Activated T-helper 1 cell treated with anti-CD3 and anti-CD28 coated beads, Interleukin-2, amount 50 U/mL, for 16 hours (primary cell): ENCODE data around the gene DSN1.

Experiments used
- DNase-seq, 2 donors: peaks; one replicate each; pipeline ENCODE4 v3.0.0-alpha.2; 2020; ENCODE audit warnings: low read depth in 1 of 2, low spot score in 1 of 2

DSN1 gene

DNA sequence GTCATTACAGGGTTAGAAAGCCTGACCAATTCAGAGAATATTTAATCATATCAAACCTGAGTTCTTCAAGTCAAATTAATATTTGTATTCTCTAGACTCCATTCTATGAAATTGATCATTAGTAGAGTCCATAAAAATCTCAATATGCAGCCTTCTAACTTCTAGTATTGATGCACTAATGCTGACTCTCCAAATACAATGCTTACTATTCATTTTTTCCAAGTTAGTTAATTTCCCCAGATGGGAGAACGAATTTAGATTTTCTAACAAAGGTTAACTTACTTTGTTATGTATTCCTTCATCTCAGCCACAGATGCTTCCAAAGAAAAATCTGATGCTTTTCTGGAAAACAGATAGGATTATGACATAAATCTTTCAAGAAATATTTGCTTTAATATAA, 15.3 kb downstream of the DSN1 start:
- no peak for DNase-seq

DNA sequence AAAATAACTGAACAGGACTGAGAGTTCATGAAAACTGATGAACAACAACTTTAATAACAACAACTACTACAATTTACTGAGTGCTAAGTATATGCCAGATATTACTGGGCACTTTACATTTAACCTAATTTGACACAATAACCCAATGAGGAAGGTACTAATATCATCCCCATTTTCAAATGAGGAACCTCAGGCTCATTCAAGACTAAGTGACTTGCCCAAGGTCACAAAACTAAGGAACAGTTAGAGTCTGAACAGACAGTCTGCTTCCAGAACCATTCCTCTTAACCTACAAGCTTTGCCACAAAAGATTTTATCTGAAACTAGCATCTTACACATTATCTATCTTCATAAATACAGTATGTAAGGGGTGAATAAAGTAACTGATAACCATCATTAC, 17.1 kb downstream of the DSN1 start:
- DNase-seq, result no peak

DNA sequence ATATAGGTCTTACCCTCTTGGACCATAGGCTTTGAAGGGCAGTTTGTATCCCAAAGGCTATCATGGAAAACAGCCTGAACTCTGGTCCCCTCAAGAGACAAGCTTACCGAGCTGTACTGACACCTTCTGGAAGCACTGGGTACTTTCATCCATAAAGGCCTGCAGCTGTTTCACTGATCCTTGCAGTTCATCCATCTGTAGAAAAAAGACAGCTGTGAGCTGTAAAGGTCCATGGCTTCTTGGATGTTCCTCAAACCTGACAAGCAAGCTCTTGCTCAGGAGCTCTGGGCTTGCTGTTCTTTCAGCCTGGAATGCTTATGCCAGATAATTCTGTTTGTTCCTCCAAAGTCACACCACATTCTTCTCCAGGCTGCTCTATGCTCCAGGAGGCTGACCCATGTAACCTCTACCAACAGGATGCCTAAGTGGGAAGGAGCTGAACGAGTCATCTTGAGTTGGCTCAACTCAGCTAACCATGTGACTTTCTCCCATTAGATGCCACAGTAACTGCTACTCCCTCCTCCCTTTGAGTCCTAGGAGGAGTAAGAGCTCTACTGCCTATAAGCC, 18.8 kb downstream of the DSN1 start:
- peak in 1 of 2 donors; percentile 9 for DNase-seq

DNA sequence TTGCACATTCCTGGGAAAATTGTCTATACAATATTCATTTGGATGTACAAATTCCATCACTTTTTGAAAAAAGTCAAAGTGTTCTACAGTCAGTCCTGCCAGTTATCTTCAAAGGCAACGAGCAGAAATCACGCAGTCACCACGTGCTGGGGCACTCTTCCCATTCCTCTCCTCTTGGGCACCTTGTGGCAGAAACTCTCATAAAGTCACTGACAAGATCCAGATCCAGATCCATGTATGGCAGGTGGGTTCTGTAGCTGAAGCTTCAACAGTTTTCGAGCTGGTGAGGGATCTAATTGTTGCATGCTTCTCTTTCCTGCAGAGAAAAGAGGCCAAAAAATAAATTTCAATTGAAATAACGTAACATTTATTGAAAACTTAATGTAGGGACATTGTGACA, 21.0 kb downstream of the DSN1 start:
- no peak for DNase-seq

DNA sequence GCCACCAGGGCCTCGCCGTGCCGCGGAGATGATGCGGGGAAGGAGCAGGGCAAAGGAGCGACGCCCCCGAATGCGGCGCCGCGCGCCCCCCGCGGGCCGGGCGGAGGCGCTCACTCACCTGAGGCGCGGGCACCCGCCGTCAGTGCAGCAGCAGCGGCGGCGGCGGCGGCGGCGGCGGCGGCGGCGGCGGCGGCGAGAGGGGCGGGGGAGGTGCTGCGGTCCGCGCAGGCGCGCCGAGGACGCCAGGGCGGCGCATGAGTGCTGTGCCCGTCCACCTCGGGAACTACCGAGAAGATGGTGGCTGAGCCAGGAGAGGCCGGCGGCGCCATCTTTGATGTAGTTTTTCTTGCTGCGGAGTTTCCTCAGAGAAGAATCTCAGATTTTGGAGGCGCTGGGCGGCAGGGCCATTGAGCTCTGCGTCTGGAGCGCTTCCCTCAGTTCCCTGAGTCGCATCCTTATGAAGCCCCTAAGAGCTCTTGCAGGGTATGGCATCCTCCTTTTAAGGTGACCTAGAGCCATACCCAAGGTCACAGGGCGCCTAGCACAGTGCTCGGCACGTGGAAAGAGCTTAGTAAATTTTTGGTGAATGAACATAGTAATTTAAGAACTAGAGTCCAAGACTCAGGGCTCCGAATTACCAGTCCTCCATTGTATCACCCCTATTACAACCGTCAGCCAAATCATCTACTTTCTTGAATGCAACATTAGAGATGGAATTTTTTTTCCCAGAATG, 27.5 kb downstream of the DSN1 start, which contains the start of gene NDRG3:
NDRG3 (minus strand) TSS at position 164 of the 733 bp plus-strand sequence. CDS start 24,355 bp downstream, outside the sequence.
- DNase-seq, result peak; percentile 83 to 85

DNA sequence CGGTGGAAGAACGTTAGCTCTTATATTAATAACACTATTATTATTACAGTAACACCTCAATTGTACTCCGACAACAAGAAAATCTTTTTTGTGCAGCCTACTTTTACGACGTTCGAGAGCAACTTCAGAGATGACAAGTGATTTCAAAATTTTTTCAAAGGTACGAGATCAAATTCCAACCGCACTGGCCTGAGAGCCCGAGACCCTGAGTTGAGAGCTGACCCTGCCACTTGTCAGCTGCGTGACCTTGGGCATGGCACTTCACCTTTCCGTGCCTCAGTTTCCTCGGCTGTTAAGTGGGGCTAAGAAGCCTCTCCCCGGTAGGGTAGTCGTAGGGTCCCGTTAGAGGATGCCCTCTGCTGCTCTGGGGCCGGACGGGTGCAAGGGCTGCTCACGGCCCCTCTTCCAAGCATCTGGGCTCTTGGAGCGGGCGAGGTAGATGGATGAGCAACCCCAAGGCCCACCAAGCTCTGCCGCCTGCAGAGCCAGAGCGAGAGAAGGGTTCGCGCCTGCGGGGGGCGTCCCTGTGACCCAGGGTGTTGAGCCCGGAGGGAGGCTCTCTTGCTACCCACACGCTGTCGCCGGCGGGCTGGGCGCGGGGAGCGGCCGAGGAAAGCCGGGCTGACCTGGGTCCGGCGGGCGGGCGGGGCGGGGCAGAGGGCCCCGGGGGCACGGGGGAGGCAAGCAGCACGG, 28.2 kb downstream of the DSN1 start:
- no peak for DNase-seq

DNA sequence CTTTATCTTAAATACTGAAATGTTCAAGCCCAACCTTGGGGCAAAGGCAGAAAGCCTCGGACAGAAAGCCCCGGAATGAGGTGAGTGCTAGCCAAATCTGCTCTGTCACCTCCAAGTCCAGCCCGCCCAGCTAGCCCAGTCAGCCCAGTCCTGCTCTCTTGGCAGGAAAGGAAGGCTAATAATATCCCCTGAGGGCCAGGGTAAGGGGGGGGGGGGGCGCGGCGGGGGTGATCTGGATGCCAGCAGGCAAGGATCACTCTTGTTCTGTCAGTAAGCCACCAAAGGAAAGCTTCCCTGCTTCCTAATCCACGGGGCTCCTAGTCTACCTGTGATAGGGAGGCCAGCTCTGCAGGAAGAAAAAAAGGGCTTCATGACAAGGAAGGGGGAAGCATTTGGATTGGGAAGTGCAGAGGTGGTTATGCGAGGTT, 28.8 kb downstream of the DSN1 start:
- no peak for DNase-seq

DNA sequence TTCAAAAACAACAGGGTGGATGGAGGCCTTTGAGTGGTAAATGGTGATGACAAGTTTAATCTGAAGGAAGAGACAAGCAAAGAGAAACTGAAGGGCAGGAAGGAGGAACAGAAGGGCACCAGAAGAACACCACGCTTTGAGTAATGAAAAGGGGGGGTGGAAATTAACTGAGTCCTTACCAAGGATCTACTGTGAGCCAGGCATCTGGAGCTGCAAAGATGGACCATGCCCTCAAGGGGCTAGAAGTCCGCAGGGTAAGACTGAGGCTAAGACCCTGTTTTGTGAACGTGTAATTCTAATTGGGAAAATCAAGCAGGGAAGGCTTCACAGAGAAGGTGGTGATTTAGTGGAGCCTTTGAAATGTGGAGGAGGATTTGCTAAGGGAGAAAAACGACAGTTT, 29.3 kb downstream of the DSN1 start:
- no peak for DNase-seq

DNA sequence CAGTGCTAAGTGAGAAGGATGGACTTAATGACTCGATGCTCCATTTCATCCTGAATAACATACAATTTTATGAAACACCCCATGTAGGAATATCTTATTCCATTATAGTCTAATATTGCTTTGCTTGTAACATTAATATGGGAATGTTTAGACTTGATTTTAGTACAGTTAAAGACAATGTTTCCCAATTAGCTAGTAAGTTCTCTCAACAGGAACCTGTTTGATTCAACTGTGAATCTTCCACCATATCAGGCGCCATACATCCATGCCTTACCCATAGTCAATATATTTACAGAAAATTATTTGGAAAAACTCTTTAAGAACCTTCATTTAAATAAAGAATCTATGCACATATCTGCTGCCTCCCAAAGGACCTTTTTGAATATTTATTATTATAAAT, 31.0 kb downstream of the DSN1 start:
- no peak for DNase-seq

DNA sequence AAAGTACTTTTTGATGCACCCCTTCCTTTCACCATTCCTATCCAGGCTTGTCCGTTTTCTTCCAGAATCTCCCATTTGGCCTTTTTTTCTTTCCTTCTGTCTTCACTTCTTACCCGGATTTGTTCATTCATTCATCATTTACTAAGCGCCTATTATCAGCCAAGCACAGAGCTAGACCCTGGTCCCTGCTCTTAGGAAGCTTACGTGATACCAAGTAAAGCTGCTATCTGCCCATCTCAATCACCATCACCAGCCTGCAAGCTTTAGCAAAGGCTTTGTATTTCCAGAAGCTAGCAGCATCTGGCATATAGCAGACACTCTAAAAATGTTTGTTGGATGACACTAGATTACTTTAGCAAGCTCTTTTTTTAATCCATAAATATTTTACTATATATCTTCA, 32.5 kb downstream of the DSN1 start:
- DNase-seq, result no peak

DNA sequence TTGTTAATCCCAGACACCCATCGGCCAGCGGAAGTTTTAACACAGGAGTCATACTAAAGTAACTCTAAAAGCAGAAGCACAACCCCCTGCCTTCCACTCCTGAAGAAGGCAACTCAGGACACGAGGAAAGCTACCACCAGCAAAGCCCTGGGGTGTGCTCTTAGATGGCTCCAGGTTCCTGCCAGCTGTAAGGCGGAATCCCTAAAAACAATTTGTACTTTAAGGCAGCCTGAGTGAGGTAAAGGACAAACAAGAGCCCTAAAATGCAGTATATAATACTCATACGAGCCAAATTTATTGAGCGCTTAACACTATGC, 36.4 kb downstream of the DSN1 start:
- no peak for DNase-seq

DNA sequence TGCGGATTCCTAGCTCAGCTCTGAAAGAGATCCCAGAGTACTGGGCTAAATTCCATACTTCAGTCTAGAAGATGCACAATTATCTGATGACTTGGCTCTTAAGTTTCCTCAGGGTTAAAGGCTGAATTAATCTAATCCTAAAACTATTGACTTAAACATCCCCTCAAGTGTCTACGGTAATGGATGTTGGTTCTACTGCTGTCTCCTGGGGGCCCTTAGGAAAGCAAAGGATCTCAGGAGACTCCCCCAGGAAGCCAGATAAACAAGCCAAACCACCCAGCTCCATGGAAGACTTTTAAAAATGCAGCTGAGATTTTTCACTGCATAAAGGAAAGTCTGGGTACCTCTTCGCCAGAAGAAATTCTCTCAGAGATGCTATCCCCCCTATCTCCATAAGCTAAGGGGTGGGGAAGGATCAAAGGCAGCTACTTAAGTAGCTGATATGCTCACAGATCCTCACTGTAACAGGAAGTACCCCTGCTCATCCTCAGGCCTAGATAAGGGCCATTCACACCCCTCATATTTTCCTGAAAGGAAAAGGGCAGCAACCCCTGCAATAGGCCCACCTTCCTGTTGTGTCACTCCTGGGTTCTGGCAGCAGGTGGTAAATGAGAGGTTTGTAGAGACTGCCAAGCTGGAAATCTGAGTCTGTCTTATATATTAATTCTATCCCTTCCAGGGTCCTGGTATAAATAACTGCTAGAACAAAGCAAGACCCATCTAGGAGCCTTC, 36.9 kb downstream of the DSN1 start:
- DNase-seq, result no peak

DNA sequence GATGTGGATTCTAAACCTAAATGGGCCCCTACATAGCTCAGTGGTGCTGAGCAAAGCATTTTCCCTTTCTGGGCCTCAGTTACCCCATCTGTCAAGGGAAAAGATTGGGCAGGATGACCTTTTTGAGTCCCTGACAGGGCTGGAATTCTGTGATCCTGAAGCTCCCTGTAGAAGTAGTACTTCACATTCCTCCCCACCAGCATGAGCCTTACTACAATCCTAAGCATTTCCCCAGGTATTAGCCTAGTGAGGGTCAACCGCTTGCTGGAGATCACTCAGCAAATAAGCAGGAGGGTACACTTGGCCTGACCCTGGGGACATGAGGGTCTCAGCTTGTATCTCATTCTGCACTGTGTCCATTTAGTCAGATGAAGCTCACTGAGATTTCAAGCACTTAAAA, 41.1 kb downstream of the DSN1 start:
- no peak for DNase-seq

DNA sequence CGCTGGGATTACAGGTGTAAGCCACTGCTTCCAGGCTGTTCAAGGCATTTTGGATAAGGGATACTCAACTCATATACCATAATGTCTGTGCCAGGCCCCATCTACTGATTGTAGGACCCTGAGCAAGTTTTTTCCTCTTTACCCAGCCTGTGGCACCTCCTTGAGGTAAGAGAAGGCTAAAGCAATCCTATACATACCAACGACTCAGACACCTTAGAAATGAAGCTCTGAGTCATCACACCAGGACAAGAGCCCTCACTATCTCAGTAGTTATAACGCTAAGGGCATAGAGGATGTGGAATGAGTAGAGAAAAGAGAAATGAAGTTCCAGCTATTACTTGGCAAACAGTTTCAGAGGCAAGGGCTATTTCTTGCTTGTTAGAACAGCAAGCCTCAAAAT, 44.6 kb downstream of the DSN1 start:
- DNase-seq, result no peak

DNA sequence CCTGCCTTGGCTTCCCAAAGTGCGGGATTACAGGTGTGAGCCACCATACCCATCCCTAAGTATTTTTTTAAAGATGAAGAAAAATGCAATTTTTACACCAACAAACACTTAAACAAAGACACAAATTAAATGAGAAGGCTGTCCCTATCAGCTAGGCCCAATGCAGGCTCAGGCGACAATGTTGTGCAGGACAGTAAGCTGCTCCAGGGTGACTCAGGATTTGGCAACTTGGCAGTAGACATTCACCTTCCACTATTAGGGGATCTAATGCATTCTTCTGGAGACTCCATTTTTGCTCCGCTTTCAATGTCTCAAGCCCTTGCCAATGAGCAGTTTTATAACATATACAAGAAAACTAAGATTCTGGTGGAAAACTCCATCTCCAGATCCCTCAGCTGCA, 47.4 kb downstream of the DSN1 start:
- no peak for DNase-seq

DNA sequence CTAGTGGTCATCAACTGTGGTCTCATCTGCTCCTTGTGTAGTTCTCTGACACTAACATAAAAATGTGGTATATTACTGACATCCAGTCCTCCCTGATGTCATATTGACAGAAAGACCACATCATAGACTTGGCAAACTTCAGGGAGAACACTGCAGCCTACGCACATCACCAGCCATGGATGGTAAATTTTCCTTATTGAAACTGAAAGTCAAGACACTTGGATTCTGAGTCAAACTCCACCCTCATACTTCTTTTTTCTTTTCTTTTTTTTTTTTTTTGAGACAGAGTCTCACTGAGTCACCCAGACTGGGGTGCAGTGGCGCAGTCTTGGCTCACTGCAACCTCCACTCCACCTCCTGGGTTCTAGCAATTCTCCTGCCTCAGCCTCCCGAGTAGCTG, 53.1 kb downstream of the DSN1 start:
- DNase-seq, result no peak

DNA sequence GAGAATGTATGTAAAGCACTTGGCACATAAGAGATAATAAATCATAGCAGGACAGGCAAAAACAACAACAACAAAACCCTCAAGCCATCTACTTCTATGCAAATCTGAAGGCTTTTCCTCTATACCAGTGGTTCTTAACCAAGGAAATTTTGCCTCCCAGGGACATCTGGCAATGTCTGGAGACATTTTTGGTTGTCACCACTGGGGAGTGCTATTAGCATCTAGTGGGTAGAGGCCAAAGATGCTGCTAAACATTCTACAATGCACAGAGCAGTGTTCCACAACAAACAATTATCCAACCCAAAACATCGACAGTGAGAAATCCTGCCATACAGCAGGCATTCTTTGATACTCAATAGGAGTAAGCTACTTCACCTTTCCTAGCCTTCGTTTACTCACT, 55.9 kb downstream of the DSN1 start:
- DNase-seq, result no peak

DNA sequence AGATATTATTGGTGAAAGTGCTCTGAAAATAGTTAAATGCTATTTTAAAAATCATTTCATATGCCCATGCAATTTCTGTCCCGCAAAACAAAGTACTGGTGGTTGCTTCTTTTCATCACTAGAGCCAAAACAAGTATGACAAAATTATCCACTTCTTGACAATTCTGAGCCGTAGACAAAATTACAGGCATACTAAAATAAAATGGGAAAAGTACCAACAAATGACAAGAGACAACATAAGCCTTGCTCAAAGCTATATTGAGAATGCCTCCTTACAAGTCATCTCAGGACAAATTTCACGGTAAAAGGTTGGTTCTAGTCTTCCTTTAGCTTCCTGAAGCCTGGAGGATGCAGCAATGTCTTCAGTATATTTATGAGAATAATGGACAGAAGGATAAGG, 56.5 kb downstream of the DSN1 start:
- DNase-seq, result no peak

DNA sequence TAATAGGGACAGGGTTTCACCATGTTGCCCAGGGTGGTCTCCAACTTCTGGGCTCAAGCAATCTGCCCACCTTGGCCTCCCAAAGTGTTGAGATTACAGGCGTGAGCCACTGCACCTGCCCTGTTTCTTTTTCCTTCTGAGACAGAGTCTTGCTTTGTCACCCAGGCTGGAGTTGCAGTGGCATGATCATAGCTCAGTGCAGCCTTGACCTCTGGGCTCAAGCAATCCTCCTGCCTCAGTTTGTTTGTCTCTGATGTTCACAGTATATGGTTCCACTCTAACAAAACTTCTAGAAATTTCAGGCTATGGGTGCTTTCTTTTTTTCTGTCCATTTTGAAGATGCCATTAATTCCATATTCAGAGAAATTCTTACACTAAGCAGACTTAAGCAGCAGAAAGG, 60.8 kb downstream of the DSN1 start:
- DNase-seq, result no peak

DNA sequence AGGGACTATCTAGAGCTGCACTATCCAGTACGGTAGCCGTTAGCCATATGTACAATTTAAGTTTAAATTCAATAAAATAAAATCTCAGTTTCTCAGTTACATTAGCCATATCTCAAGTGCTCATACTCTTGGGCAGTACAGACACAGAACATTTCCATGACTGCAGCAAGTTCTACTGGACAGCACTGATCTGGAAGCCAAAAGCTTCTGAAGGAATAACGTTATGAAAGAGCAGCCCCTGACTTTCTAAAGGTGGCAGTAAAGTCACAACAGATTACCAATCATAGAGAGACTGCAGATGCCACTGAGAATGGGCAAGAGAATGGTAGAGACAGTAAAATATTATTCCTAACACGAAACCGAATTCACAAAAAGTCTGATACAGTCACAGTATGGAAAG, 64.4 kb downstream of the DSN1 start:
- DNase-seq, result no peak

DNA sequence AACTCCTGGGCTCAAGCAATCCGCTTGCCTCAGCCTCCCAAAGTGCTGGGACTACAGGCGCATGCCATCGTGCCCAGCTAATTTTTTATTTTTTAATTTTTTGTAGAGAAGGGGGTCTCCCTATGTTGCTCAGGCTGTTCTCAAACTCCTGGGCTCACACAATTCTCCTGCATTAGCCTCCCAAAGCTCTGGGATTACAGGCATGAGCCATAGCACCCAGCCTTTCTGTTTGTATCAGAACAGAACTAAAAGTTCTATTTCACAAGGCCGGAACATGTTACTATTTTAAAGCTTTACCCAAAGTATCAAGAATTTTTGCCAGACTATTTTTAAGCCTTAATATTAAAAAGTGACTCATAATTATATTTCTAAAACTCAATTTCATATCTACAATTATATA, 70.0 kb downstream of the DSN1 start:
- DNase-seq, result no peak
